ENCODE data around the gene SLC8B1. TPM values are rescaled to one million over a fixed set of nuclear protein-coding genes. Genes with fewer than 3 reads are reported as not detected.

The SLC8B1 gene
- total RNA-seq, 1 experiment from 2014 or later: 29.0 TPM

- H3K9me2 ChIP-seq (ENCODE audit: insufficient read depth): no peaks in the 10 kb centered on the region
- H3K4me2 ChIP-seq: no peak overlapping the region
- H3K27me3 ChIP-seq (ENCODE audit: insufficient read depth, low read depth): no peaks in the 10 kb centered on the region
- POLR2A ChIA-PET (ENCODE audit: unreplicated experiment): no interaction called here
- H3K79me2 ChIP-seq (ENCODE audit: low read depth): no peaks in the 10 kb centered on the region
- no peak overlapping the region for H3K27ac ChIP-seq
- CTCF ChIA-PET: no interaction called here
- no peaks in the 10 kb centered on the region for H3K9me3 ChIP-seq (ENCODE audit: insufficient read depth, low read depth)
- intact Hi-C loops (cut with micrococcal nuclease; ENCODE audit: unreplicated experiment): no loop called here
- no peaks in the 10 kb centered on the region for H3F3A ChIP-seq (ENCODE audit: insufficient read depth, low read depth)
- H3K4me1 ChIP-seq (replicated peaks; ENCODE audit: insufficient read depth): no peaks in the 10 kb centered on the region
- no TSS peak for BruUV-seq (replicated peaks)
- DNase-seq: no peak
- H3K4me3 ChIP-seq: no peak overlapping the region
- no peaks in the 10 kb centered on the region for H4K20me1 ChIP-seq (ENCODE audit: insufficient read depth)
- H3K36me3 ChIP-seq (ENCODE audit: low read depth): no peaks in the 10 kb centered on the region; the same call in 1 of the 2 replicates
- TF ChIP-seq, protein P1, sequence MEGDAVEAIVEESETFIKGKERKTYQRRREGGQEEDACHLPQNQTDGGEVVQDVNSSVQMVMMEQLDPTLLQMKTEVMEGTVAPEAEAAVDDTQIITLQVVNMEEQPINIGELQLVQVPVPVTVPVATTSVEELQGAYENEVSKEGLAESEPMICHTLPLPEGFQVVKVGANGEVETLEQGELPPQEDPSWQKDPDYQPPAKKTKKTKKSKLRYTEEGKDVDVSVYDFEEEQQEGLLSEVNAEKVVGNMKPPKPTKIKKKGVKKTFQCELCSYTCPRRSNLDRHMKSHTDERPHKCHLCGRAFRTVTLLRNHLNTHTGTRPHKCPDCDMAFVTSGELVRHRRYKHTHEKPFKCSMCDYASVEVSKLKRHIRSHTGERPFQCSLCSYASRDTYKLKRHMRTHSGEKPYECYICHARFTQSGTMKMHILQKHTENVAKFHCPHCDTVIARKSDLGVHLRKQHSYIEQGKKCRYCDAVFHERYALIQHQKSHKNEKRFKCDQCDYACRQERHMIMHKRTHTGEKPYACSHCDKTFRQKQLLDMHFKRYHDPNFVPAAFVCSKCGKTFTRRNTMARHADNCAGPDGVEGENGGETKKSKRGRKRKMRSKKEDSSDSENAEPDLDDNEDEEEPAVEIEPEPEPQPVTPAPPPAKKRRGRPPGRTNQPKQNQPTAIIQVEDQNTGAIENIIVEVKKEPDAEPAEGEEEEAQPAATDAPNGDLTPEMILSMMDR (conservative IDR thresholded peaks at IDR 0.05): no peak
- no peak for TF ChIP-seq EZH2 (IDR thresholded peaks at IDR 0.05; ENCODE audit: low read depth)
- no peak overlapping the region for H2AFZ ChIP-seq
Measured at GRCh38 chr12:113276946-113277500, 57.9 kb downstream of the SLC8B1 start.

- CTCF ChIA-PET: no interaction called here
- Histone ChIP-seq H4K20me1 (ENCODE audit: insufficient read depth) (no peaks in the 10 kb centered on the region), H3K9me2 (ENCODE audit: insufficient read depth) (no peaks in the 10 kb centered on the region), H3K27me3 (ENCODE audit: insufficient read depth, low read depth) (no peaks in the 10 kb centered on the region), H2AFZ (no peak overlapping the region), H3K4me3 (no peak overlapping the region), H3F3A (ENCODE audit: insufficient read depth, low read depth) (no peaks in the 10 kb centered on the region), H3K4me2 (no peak overlapping the region), H3K79me2 (ENCODE audit: low read depth) (no peaks in the 10 kb centered on the region), H3K27ac (no peak overlapping the region), H3K9me3 (ENCODE audit: insufficient read depth, low read depth) (no peaks in the 10 kb centered on the region), H3K36me3 (ENCODE audit: low read depth) (no peaks in the 10 kb centered on the region; the same call in 1 of the 2 replicates), H3K4me1 (replicated peaks; ENCODE audit: insufficient read depth) (no peaks in the 10 kb centered on the region)
- no peak for TF ChIP-seq EZH2 (IDR thresholded peaks at IDR 0.05; ENCODE audit: low read depth)
- TF ChIP-seq, protein P1 (conservative IDR thresholded peaks at IDR 0.05): no peak
- intact Hi-C loops (cut with micrococcal nuclease; ENCODE audit: unreplicated experiment): no loop called here
- POLR2A ChIA-PET (ENCODE audit: unreplicated experiment): no interaction called here
- no TSS peak for BruUV-seq (replicated peaks)
- DNase-seq: no peak
Measured at GRCh38 chr12:113276306-113276705, 58.6 kb downstream of the SLC8B1 start.

GRCh38 chr12:113274848-113275247 is 60.1 kb downstream of the SLC8B1 start:
- CTCF ChIA-PET: no interaction called here
- no peak overlapping the region for H3K4me3 ChIP-seq
- no peak overlapping the region for H2AFZ ChIP-seq
- H3F3A ChIP-seq (ENCODE audit: insufficient read depth, low read depth): no peaks in the 10 kb centered on the region
- no peaks in the 10 kb centered on the region for H3K79me2 ChIP-seq (ENCODE audit: low read depth)
- intact Hi-C loops (cut with micrococcal nuclease; ENCODE audit: unreplicated experiment): no loop called here
- H3K4me2 ChIP-seq: no peak overlapping the region
- no peaks in the 10 kb centered on the region for H3K4me1 ChIP-seq (replicated peaks; ENCODE audit: insufficient read depth)
- DNase-seq: no peak
- H3K27me3 ChIP-seq (ENCODE audit: insufficient read depth, low read depth): no peaks in the 10 kb centered on the region
- TF ChIP-seq EZH2 (IDR thresholded peaks at IDR 0.05; ENCODE audit: low read depth): no peak
- TF ChIP-seq, protein P1 (conservative IDR thresholded peaks at IDR 0.05): no peak
- no TSS peak for BruUV-seq (replicated peaks)
- H3K9me2 ChIP-seq (ENCODE audit: insufficient read depth): no peaks in the 10 kb centered on the region
- H3K9me3 ChIP-seq (ENCODE audit: insufficient read depth, low read depth): no peaks in the 10 kb centered on the region
- no peaks in the 10 kb centered on the region for H3K36me3 ChIP-seq (ENCODE audit: low read depth)
- H3K27ac ChIP-seq: no peak overlapping the region
- H4K20me1 ChIP-seq (ENCODE audit: insufficient read depth): no peaks in the 10 kb centered on the region
- POLR2A ChIA-PET (ENCODE audit: unreplicated experiment): no interaction called here
